Activated naive CD8-positive, alpha-beta T cell treated with anti-CD3 and anti-CD28 coated beads, Interleukin-2, amount 50 U/mL, for 24 hours (primary cell): ENCODE measurements around the gene CSF2RB.

ENCODE experiments used
- ATAC-seq: fragments of 150-1000 bp; cut with Tn5 transposase; one replicate; pipeline ENCODE4 v1.10.0; 2021
- DNase-seq: peaks from one replicate; pipeline ENCODE4 v3.0.0; 2021
- H3K27ac Mint-ChIP-seq: one replicate; pipeline ENCODE4 v1.8.0; 2021; ENCODE audit warnings: mild to moderate bottlenecking, mixed read lengths
- H3K27me3 Mint-ChIP-seq: one replicate; pipeline ENCODE4 v1.8.0; 2021; ENCODE audit warnings: mixed read lengths
- H3K36me3 Mint-ChIP-seq: one replicate; pipeline ENCODE4 v1.8.0; 2021; ENCODE audit warnings: low read depth, mixed read lengths
- H3K4me1 Mint-ChIP-seq: one replicate; pipeline ENCODE4 v1.8.0; 2021; ENCODE audit warnings: mixed read lengths
- H3K4me3 Mint-ChIP-seq: one replicate; pipeline ENCODE4 v1.8.0; 2021; ENCODE audit warnings: mild to moderate bottlenecking, moderate library complexity, mixed read lengths
- H3K9me3 Mint-ChIP-seq: one replicate; pipeline ENCODE4 v1.8.0; 2021; ENCODE audit warnings: mixed read lengths

CSF2RB gene

DNA sequence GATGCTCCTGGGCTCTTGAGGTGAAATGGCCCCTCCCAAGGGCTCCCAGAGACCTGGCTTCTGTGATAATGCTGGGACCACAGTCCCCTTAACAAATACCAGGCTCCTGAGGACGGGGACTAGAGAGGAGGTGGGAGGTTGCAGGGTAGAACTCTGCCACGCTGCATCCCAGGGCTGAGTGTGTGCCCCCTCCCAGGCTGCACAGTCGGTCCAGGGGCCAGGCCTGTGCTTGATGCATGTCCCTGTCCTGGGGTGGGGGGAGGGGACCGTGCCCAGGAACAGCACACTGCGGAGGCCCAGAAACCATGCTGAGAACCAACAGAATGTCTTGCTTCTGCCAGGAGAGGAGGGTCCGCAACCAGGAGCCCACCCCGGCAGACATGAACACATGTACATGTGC, 9.3 kb downstream of the CSF2RB start:
- Mint-ChIP-seq H3K27me3 (peaks cover 18% of the 10 kb centered on the region), H3K4me3 (no peak overlapping the region), H3K27ac (no peak overlapping the region), H3K9me3 (no peaks in the 10 kb centered on the region), H3K4me1 (no peaks in the 10 kb centered on the region), H3K36me3 (peaks cover 3% of the 10 kb centered on the region)
- DNase-seq (no peak), ATAC-seq (no peak)

DNA sequence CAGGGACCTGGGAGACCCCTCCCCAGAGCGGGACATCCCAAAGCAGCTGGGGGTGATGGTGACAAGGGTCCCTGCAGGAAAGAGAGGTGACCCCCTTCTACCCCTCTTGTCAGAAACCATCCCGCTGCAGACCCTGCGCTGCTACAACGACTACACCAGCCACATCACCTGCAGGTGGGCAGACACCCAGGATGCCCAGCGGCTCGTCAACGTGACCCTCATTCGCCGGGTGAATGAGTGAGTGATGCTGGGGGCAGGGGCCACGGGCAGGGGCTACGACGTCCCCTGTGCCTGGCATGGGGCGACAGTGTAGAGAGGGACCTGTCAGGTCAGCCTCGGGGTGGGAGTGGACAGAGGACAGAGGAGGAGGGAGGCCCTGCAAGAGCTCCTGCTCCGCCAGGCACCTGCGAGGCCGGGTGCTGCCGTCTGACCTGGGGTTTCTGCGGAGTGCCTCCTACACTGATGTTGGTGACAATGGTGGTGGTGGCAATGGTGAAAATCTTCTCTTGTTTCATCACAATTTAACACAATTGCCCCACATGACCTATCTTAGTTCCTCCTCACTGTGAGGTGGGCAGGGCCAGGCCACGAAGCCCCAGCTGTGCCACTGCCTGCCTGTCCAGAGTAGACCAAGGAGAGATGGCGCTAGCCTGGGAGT, 9.8 kb downstream of the CSF2RB start:
- no peaks in the 10 kb centered on the region for H3K9me3 Mint-ChIP-seq
- DNase-seq (no peak), ATAC-seq (no peak)
- H3K27ac Mint-ChIP-seq, result no peak overlapping the region
- H3K27me3 Mint-ChIP-seq, result peaks cover 16% of the 10 kb centered on the region
- no peaks in the 10 kb centered on the region for H3K4me1 Mint-ChIP-seq
- peaks cover 3% of the 10 kb centered on the region for H3K36me3 Mint-ChIP-seq
- no peak overlapping the region for H3K4me3 Mint-ChIP-seq

DNA sequence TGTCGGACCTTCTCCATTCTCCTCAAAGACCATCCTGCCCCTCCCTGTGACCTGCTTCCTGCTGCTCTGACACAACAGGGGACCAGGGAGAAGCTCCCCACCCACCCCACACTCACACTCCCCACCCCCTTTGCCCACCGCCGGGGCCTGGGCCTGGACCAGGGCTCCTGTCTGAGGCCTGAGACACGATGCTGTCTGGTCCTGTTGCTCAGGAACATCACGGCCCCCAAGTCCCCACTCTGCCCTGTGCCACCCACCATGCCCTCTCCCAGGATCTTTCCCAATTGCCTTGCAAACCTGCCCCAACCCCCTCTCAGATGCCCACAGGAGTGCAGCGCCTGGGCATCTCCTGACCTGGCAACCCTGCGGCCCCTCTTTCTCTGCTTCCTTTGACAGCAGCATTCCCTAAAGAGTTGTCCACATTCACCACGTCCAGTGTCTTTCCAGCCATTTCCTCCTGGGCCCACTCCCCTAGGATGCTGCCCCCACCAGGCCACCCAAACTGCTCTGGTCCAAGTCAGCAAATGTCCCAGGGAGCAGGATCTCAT, 10.8 kb downstream of the CSF2RB start:
- no peaks in the 10 kb centered on the region for H3K9me3 Mint-ChIP-seq
- ATAC-seq (no peak), DNase-seq (no peak)
- no peak overlapping the region for H3K4me3 Mint-ChIP-seq
- H3K36me3 Mint-ChIP-seq, result peaks cover 3% of the 10 kb centered on the region
- H3K27ac Mint-ChIP-seq, result no peak overlapping the region
- peaks cover 15% of the 10 kb centered on the region for H3K27me3 Mint-ChIP-seq
- H3K4me1 Mint-ChIP-seq, result no peaks in the 10 kb centered on the region

DNA sequence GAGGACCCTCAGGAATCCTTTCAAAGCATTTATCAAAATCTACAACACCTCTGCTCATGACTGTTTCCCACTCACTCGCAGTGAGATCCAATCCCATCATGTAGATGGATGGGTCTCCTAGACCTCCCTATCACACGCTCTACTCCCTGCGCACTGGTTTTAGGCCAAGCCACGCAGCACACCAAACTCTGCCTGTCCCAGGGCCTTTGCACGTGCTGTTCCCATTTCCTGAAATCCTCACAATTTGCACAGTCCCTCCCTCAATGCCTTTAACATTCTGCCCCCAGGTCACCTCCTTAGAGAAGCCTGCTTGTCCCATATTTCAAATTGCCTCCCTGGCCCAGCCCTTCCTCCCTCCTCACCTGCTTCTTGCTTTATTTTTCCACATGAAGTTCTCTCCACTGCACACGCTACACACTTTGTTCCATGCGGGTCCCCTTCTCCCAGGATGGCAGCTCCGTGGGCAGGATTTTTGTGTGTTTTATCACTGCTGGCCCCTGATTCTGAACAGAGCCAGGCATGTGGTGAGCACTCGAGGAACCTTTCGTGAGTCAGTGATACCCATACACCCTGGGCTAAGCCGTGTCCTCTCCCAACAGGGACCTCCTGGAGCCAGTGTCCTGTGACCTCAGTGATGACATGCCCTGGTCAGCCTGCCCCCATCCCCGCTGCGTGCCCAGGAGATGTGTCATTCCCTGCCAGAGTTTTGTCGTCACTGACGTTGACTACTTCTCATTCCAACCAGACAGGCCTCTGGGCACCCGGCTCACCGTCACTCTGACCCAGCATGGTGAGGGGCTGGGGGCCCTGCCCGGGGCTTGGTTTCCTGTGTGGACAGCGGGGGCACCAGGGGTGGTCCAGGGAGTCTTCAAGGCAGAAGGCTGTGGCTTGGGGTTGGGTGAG, 12.2 kb downstream of the CSF2RB start:
- no peaks in the 10 kb centered on the region for H3K9me3 Mint-ChIP-seq
- H3K4me1 Mint-ChIP-seq, result no peaks in the 10 kb centered on the region

DNA sequence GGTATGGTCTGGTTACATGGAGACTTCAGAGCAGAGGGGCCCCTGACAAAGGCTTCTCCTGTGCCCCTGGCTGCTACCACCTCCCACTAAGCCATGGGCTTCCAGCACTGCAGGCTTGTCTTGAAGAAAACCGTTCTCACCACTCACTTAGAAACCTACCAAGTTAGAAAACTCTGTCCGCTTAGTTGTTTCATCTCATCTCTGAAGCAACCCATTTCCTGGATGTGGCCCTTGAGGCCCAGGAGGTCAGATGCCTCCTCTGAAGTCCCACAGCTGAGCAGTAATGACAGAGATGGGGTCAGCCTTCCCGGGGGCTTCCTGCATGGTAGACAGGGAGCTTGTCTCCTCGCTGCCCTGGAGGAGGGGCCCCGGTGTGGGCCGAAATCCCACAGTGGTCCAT, 12.9 kb downstream of the CSF2RB start:
- ATAC-seq (no peak), DNase-seq (no peak)
- no peaks in the 10 kb centered on the region for H3K4me1 Mint-ChIP-seq
- no peak overlapping the region for H3K4me3 Mint-ChIP-seq
- no peak overlapping the region for H3K27ac Mint-ChIP-seq
- no peaks in the 10 kb centered on the region for H3K36me3 Mint-ChIP-seq
- peaks cover 7% of the 10 kb centered on the region for H3K27me3 Mint-ChIP-seq
- no peaks in the 10 kb centered on the region for H3K9me3 Mint-ChIP-seq

More for the DNA sequence above, 12.2 kb downstream of the CSF2RB start:
- Mint-ChIP-seq H3K4me3 (no peak overlapping the region), H3K27me3 (peaks cover 12% of the 10 kb centered on the region), H3K27ac (no peak overlapping the region), H3K36me3 (no peaks in the 10 kb centered on the region)
- ATAC-seq (no peak), DNase-seq (no peak)

DNA sequence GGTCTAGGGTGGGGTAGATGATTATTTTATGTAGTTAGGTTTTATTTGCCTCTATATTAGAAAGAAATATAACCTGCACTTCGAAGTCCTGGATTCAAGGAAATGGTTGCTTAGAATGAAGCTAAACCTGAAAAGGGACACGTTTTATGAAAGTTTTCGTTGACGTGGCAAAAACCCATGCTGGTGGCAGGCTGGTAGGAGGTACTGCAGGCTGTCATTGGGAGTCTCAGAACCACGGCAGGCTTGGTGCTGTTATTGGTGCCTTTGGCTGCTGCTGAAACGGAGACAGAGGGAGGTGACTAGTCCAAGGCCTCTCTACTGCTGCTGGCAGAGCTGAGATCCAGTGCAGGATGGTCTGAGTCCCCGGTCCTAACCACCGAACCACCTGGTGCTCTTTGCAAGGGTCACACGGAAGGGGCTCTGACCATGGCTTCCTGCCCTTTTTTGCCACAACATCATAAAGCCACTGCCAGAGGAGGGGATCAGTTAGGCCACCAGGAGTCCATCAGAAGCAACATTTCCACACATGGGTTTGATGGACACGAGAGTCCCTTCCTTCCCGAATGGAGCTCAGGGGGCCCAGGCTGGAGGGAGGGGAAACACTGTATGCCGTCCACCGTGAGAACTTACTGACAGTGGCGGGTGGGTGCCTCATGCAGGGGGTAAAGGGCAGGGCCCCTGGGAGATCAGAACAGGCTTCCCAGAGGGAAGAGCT, 13.4 kb downstream of the CSF2RB start:
- Mint-ChIP-seq H3K4me1 (no peaks in the 10 kb centered on the region), H3K36me3 (no peaks in the 10 kb centered on the region), H3K4me3 (no peak overlapping the region), H3K27me3 (peaks cover 7% of the 10 kb centered on the region), H3K9me3 (no peaks in the 10 kb centered on the region), H3K27ac (no peak overlapping the region)
- no peak for DNase-seq
- no peak for ATAC-seq

DNA sequence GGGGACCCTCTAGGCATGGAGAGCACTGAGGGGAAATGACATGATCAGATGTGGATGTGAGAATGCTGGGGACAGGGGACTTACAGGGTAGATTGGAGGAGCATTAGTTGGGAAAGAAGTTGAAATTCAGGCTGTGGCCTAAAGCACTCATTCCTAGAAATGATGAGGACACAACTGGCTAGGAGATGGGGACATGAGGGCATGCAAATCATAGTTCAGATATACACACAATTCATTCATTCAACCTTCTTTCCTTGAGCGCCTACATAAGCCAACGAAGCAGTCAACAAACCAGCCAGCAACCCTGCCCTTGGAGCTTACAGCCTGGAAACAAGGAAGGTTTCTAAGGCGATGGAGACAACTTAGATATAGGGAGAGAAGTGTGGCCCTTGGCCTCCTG, 14.2 kb downstream of the CSF2RB start:
- no peak for DNase-seq
- Mint-ChIP-seq H3K27me3 (peaks cover 7% of the 10 kb centered on the region), H3K4me3 (no peak overlapping the region), H3K27ac (no peak overlapping the region), H3K9me3 (no peaks in the 10 kb centered on the region), H3K36me3 (no peaks in the 10 kb centered on the region), H3K4me1 (no peaks in the 10 kb centered on the region)
- ATAC-seq, result no peak

DNA sequence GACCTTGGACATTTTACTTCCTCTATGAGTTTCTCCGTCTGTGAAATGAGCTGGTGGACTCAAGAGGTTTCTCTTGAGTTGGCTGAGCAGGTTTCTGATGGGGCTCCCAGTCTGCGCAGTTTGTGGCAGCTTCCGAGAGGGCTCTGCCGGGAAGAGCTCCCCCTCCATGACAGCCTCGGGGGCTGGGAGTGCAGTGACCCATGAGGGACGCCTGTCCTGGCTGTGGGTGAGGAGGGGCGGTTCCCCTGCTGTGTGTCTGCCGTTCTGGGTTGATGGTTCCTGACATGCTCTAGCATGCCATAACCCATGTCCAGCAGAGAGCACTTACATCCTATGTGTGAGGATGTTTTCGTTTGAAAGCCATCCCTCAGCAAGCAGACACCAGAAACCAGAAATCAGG, 14.8 kb downstream of the CSF2RB start:
- no peak overlapping the region for H3K27ac Mint-ChIP-seq
- H3K9me3 Mint-ChIP-seq, result no peaks in the 10 kb centered on the region
- H3K4me1 Mint-ChIP-seq, result no peaks in the 10 kb centered on the region
- H3K4me3 Mint-ChIP-seq, result no peak overlapping the region
- peaks cover 7% of the 10 kb centered on the region for H3K27me3 Mint-ChIP-seq
- no peak for ATAC-seq
- no peak for DNase-seq
- no peaks in the 10 kb centered on the region for H3K36me3 Mint-ChIP-seq

DNA sequence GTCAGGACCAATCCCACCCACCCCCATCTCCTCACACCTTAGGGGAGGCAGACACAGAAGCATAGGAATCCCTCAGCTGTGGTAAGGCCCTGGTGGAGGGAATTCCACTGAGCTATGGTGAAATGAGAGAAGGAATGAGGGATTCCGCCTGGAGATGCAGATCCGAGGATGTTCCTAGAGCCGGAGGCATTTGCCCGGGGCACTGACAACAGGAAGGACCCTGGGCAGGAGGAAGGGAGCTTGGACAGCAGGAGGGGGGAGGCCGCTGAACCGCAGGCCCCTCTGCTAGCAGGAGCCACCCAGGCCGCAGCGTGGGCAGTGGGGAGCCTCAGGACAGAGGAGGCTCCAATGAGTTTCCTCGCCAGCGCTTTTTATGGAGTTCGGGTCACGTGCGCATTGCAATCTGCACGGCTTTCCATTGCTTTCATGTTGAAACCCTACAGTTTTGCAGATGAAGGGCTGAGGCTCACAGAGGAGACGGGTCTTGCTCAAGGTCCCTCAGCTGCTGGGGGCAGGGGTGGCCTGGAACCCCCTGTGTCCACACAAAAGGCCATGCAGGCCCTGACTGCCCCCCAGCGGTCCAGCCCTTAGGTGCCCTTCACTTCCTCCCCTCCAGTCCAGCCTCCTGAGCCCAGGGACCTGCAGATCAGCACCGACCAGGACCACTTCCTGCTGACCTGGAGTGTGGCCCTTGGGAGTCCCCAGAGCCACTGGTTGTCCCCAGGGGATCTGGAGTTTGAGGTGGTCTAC, 15.5 kb downstream of the CSF2RB start:
- no peaks in the 10 kb centered on the region for H3K36me3 Mint-ChIP-seq
- H3K27ac Mint-ChIP-seq, result no peak overlapping the region
- peaks cover 7% of the 10 kb centered on the region for H3K27me3 Mint-ChIP-seq
- H3K9me3 Mint-ChIP-seq, result no peaks in the 10 kb centered on the region
- ATAC-seq, result no peak
- no peak for DNase-seq
- no peak overlapping the region for H3K4me3 Mint-ChIP-seq
- no peaks in the 10 kb centered on the region for H3K4me1 Mint-ChIP-seq

DNA sequence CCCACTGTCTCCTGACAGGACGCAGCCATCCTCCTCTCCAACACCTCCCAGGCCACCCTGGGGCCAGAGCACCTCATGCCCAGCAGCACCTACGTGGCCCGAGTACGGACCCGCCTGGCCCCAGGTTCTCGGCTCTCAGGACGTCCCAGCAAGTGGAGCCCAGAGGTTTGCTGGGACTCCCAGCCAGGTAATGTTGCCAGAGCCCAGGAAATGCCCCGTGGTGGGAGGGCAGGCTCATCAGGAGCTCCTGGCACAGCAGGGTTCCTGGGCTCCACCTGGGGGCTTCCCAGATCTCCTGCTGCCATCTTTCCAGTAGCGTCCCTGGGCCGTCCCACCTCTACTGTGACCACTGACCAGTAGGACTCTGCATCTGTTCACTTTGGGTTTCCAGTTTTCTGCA, 16.2 kb downstream of the CSF2RB start:
- Mint-ChIP-seq H3K27ac (no peak overlapping the region), H3K4me1 (no peaks in the 10 kb centered on the region), H3K9me3 (no peaks in the 10 kb centered on the region), H3K4me3 (no peak overlapping the region), H3K36me3 (no peaks in the 10 kb centered on the region), H3K27me3 (peaks cover 6% of the 10 kb centered on the region)
- DNase-seq, result no peak
- ATAC-seq, result no peak

DNA sequence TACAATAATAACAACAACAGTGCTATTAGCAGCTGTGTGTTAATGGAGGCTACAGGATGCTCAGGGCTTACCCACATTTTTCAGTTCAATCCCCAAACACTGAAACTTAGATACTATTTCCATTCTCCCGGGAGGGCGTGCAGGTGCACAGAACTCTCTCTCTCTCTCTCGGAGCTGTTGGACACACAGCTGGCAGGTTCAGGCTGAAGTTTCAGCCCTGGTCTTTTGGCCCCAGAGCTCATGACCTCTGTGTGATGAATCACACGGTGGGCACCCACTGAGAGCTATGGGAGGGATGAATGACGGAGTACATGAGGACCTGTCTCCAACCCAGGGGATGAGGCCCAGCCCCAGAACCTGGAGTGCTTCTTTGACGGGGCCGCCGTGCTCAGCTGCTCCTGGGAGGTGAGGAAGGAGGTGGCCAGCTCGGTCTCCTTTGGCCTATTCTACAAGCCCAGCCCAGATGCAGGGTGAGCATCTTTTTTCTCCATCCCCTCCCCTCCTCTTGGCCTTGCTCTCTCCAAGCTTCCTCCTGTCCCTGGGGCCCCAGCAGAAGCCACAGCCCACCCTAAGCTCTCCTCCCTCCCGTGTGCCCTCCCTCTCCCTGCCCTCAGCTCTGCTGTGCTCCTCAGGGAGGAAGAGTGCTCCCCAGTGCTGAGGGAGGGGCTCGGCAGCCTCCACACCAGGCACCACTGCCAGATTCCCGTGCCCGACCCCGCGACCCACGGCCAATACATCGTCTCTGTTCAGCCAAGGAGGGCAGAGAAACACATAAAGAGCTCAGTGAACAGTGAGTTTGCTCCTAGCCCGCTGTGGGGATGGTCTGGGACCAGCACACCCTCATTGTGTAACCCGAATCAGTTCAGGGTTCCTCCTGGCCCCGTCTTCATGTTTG, 16.9 kb downstream of the CSF2RB start:
- Mint-ChIP-seq H3K27me3 (no peaks in the 10 kb centered on the region), H3K4me3 (no peak overlapping the region), H3K4me1 (no peaks in the 10 kb centered on the region), H3K36me3 (no peaks in the 10 kb centered on the region), H3K27ac (no peak overlapping the region), H3K9me3 (no peaks in the 10 kb centered on the region)
- DNase-seq, result no peak
- ATAC-seq, result no peak

DNA sequence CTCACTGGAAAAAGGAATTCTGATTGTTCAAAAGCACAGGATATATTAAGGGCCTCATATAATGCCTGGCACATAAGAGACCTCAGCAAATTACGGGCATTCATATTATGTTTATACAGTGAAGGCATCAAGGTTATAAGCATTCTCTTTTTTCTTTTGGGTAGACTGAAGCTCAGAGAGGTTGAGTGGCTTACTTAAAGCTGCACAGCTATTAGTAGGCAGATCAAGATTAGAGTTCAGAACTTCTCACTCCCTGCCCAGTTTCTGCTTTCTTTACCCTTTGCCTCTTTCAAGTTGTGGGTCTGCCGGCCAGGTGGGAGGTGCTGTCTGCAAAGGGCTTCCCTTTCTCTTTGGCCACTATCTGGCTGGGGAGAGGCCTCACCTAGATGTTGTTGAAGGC, 18.0 kb downstream of the CSF2RB start:
- DNase-seq (no peak), ATAC-seq (no peak)
- Mint-ChIP-seq H3K4me3 (no peak overlapping the region), H3K27me3 (no peaks in the 10 kb centered on the region), H3K36me3 (no peaks in the 10 kb centered on the region), H3K9me3 (no peaks in the 10 kb centered on the region), H3K27ac (no peak overlapping the region), H3K4me1 (no peaks in the 10 kb centered on the region)

DNA sequence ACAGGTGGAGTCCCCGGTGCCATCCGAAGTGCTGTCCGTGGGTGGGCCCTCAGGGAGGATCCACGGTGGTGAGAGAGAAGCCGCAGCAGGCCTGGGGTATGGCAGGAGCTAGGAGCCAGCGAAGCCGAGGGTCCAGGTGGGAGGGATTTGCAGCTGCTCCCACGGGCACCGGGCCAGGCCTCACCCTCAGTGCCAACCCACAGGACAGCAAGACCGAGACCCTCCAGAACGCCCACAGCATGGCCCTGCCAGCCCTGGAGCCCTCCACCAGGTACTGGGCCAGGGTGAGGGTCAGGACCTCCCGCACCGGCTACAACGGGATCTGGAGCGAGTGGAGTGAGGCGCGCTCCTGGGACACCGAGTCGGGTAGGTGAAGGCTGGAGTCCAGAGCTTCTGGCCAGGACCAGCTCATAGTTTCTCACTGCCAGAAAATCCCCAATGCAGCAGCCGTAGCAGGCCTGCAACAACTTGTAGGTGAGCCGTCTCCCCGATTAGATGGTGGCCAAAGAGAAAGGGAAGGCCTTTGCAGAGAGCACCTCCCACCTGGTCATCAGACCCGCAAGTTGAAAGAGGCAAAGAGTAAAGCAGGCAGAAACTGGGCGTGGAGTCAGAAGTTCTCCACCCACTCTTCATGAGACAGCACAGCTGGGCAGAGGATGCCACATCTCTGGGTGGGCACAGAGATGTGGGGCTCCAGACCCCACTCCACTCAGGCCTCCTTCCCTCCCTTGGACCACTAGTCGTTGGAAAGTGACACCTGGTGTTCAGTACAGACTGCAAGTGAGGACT, 20.4 kb downstream of the CSF2RB start:
- H3K4me3 Mint-ChIP-seq, result no peak overlapping the region
- no peaks in the 10 kb centered on the region for H3K4me1 Mint-ChIP-seq
- no peak for ATAC-seq
- no peaks in the 10 kb centered on the region for H3K27me3 Mint-ChIP-seq
- DNase-seq, result no peak
- no peak overlapping the region for H3K27ac Mint-ChIP-seq
- H3K36me3 Mint-ChIP-seq, result no peaks in the 10 kb centered on the region
- H3K9me3 Mint-ChIP-seq, result no peaks in the 10 kb centered on the region
